IPS-18a (cell line): ENCODE data around the gene NBPF20.
"Not testable (repeated sequence)": the region's sequence is repeated elsewhere in the genome, so short reads cannot be mapped to it uniquely, and the experiment has no call there.

Experiments used
- H3K27ac ChIP-seq: one replicate; pipeline ENCODE4 v1.5.1; 2013; ENCODE audit warnings: low read length
- H3K27me3 ChIP-seq: one replicate; pipeline ENCODE4 v1.6.1; 2013; ENCODE audit warnings: mild to moderate bottlenecking, low read length; ENCODE audit not compliant: control insufficient read depth, insufficient read depth
- H3K36me3 ChIP-seq: one replicate; pipeline ENCODE4 v1.6.1; 2013; ENCODE audit warnings: low read depth, low read length; ENCODE audit not compliant: control insufficient read depth
- H3K4me1 ChIP-seq: one replicate; pipeline ENCODE4 v1.6.1; 2013; ENCODE audit warnings: low read depth, low read length; ENCODE audit not compliant: control insufficient read depth
- H3K4me3 ChIP-seq: one replicate; pipeline ENCODE4 v1.5.1; 2013; ENCODE audit warnings: low read length
- H3K9ac ChIP-seq: one replicate; pipeline ENCODE4 v1.6.1; 2013; ENCODE audit warnings: mild to moderate bottlenecking, low read length, moderate library complexity
- H3K9me3 ChIP-seq: one replicate; pipeline ENCODE4 v1.6.1; 2013; ENCODE audit warnings: low read depth, low read length; ENCODE audit not compliant: control insufficient read depth

The NBPF20 gene

GRCh38 chr1:145415149-145415548 is 10.3 kb downstream of the NBPF20 start:
- H3K4me1 ChIP-seq, H3K36me3 ChIP-seq, H3K27ac ChIP-seq, H3K27me3 ChIP-seq, H3K4me3 ChIP-seq, H3K9me3 ChIP-seq, H3K9ac ChIP-seq: not testable (repeated sequence)

GRCh38 chr1:145407266-145407665 is 18.1 kb downstream of the NBPF20 start:
- H3K9ac ChIP-seq, H3K9me3 ChIP-seq, H3K4me3 ChIP-seq, H3K36me3 ChIP-seq, H3K27ac ChIP-seq, H3K4me1 ChIP-seq, H3K27me3 ChIP-seq: not testable (repeated sequence)

GRCh38 chr1:145404949-145405348 is 20.5 kb downstream of the NBPF20 start:
- H3K4me3 ChIP-seq, H3K9me3 ChIP-seq, H3K27ac ChIP-seq, H3K36me3 ChIP-seq, H3K9ac ChIP-seq, H3K4me1 ChIP-seq, H3K27me3 ChIP-seq: not testable (repeated sequence)

- not testable (repeated sequence) for H3K4me3 ChIP-seq, H3K9ac ChIP-seq, H3K36me3 ChIP-seq, H3K9me3 ChIP-seq, H3K4me1 ChIP-seq, H3K27ac ChIP-seq, H3K27me3 ChIP-seq
Measured at GRCh38 chr1:145400701-145401100, 24.7 kb downstream of the NBPF20 start.
